Mesothelial cell of epicardium (in vitro differentiated cells): ENCODE data around the gene TLNRD1. TPM values are rescaled to one million over a fixed set of nuclear protein-coding genes. Genes with fewer than 3 reads are reported as not detected.

Source experiments
- DNase-seq, 2 experiments: peaks; one replicate each; pipeline ENCODE4 v3.0.0; 2021; ENCODE audit warnings: low spot score in 2 of 2; ENCODE audit not compliant: unreplicated experiment in 2 of 2
- H3K27ac Mint-ChIP-seq: 2 replicates; pipeline ENCODE4 v1.8.0; 2021; ENCODE audit warnings: mixed read lengths
- H3K27me3 Mint-ChIP-seq: 2 replicates; pipeline ENCODE4 v1.8.0; 2021; ENCODE audit warnings: low read depth, mixed read lengths
- H3K36me3 Mint-ChIP-seq: 2 replicates; pipeline ENCODE4 v1.8.0; 2021; ENCODE audit warnings: mixed read lengths
- H3K4me1 Mint-ChIP-seq: 2 replicates; pipeline ENCODE4 v1.8.0; 2021; ENCODE audit warnings: mixed read lengths
- H3K4me3 Mint-ChIP-seq: 2 replicates; pipeline ENCODE4 v1.8.0; 2021; ENCODE audit warnings: mild to moderate bottlenecking, moderate library complexity, mixed read lengths
- H3K9me3 Mint-ChIP-seq: 2 replicates; pipeline ENCODE4 v1.8.0; 2021; ENCODE audit warnings: mixed read lengths
- CTCF ChIP-seq: fragments of 200-600 bp; sonication (generic); IDR thresholded peaks from one replicate; pipeline ENCODE4 v1.5.0; 2021; ENCODE audit warnings: antibody characterized with exemption; ENCODE audit not compliant: unreplicated experiment
- total RNA-seq: library from RNA; stranded (reverse); gene quantifications from 3 replicates; pipeline ENCODE4 v1.2.1, GENCODE V29; 2021

The TLNRD1 gene
- total RNA-seq, 1 donor from 2014 or later = 13.0 TPM

- no peaks in the 10 kb centered on the region for H3K4me1 Mint-ChIP-seq
- no peak for TF ChIP-seq CTCF
- no peak for DNase-seq
- no peak overlapping the region for H3K4me3 Mint-ChIP-seq
- peaks cover 7% of the 10 kb centered on the region for H3K27me3 Mint-ChIP-seq
- H3K36me3 Mint-ChIP-seq = no peaks in the 10 kb centered on the region
- no peaks in the 10 kb centered on the region for H3K9me3 Mint-ChIP-seq
- H3K27ac Mint-ChIP-seq = no peak overlapping the region
Observed at GRCh38 chr15:81046290-81046689, 45.6 kb downstream of the TLNRD1 start.

GRCh38 chr15:81047928-81048327 lies 47.2 kb downstream of the TLNRD1 start:
- no peak for DNase-seq
- no peaks in the 10 kb centered on the region for H3K36me3 Mint-ChIP-seq
- H3K4me3 Mint-ChIP-seq = no peak overlapping the region
- no peaks in the 10 kb centered on the region for H3K9me3 Mint-ChIP-seq
- peaks cover 18% of the 10 kb centered on the region for H3K27me3 Mint-ChIP-seq
- no peak for TF ChIP-seq CTCF
- H3K4me1 Mint-ChIP-seq = no peaks in the 10 kb centered on the region
- H3K27ac Mint-ChIP-seq = no peak overlapping the region

GRCh38 chr15:81049835-81050234 lies 49.1 kb downstream of the TLNRD1 start:
- Mint-ChIP-seq H3K27me3 (peaks cover 19% of the 10 kb centered on the region), H3K27ac (no peak overlapping the region), H3K9me3 (no peaks in the 10 kb centered on the region), H3K4me3 (no peak overlapping the region), H3K4me1 (no peaks in the 10 kb centered on the region), H3K36me3 (no peaks in the 10 kb centered on the region)
- no peak for DNase-seq
- no peak for TF ChIP-seq CTCF

GRCh38 chr15:81050259-81050658 lies 49.5 kb downstream of the TLNRD1 start:
- Mint-ChIP-seq H3K36me3 (no peaks in the 10 kb centered on the region), H3K9me3 (no peaks in the 10 kb centered on the region), H3K27ac (no peak overlapping the region), H3K4me1 (no peaks in the 10 kb centered on the region), H3K4me3 (no peak overlapping the region), H3K27me3 (peaks cover 19% of the 10 kb centered on the region)
- TF ChIP-seq CTCF = no peak
- DNase-seq = no peak

GRCh38 chr15:81050805-81051204 lies 50.1 kb downstream of the TLNRD1 start:
- Mint-ChIP-seq H3K4me3 (no peak overlapping the region), H3K9me3 (no peaks in the 10 kb centered on the region), H3K36me3 (no peaks in the 10 kb centered on the region), H3K27ac (no peak overlapping the region), H3K4me1 (no peaks in the 10 kb centered on the region), H3K27me3 (peaks cover 16% of the 10 kb centered on the region)
- no peak for TF ChIP-seq CTCF
- DNase-seq = no peak

GRCh38 chr15:81052046-81052445 lies 51.3 kb downstream of the TLNRD1 start:
- DNase-seq = no peak
- no peaks in the 10 kb centered on the region for H3K9me3 Mint-ChIP-seq
- no peak overlapping the region for H3K27ac Mint-ChIP-seq
- no peak for TF ChIP-seq CTCF
- H3K27me3 Mint-ChIP-seq = peaks cover 18% of the 10 kb centered on the region
- no peaks in the 10 kb centered on the region for H3K36me3 Mint-ChIP-seq
- H3K4me1 Mint-ChIP-seq = no peaks in the 10 kb centered on the region
- H3K4me3 Mint-ChIP-seq = no peak overlapping the region
